Cortex of kidney (tissue), 1 donor: ENCODE measurements around the gene SAA4.
"Not testable (repeated sequence)": the region's sequence is repeated elsewhere in the genome, so short reads cannot be mapped to it uniquely, and the experiment has no call there.

Experiments
- DNase-seq: peaks from one replicate; lab custom pipeline; 2025; lab: John Stamatoyannopoulos, UW

The SAA4 gene

DNA sequence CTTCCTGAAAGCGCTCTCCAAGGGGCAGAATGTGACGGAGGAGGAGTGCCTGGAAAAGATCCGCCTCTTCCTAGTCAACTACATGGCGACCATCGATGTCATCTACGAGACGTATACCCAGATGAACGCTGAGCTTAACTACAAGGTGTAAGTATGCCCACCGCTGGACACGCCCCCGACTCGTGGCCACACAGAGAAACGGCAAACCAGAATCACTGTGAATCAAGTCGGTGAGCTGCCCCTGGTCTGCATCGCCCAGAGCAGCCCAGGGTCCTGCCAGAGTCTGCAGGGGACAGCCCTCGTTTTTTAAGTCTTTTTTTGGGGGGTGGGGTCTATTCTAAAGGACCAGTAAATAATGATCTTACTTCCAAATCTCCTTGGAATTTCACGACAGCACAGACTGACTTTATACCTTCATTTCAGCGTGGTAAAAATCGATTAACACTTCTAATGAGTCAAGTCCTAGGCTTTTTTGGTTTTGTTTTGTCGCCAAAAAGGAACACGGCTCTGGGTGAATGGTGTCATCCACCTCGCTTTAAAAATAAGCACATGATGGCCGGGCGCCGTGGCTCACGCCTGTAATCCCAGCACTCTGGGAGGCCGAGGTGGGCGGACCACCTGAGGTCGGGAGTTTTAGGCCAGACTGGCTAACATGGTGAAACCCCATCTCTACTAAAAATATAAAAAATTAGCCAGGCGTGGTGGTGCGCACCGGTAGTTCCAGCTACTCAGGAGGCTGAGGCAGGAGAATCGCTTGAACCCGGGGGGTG, 46.9 kb downstream of the SAA4 start:
- DNase-seq: not testable (repeated sequence)

DNA sequence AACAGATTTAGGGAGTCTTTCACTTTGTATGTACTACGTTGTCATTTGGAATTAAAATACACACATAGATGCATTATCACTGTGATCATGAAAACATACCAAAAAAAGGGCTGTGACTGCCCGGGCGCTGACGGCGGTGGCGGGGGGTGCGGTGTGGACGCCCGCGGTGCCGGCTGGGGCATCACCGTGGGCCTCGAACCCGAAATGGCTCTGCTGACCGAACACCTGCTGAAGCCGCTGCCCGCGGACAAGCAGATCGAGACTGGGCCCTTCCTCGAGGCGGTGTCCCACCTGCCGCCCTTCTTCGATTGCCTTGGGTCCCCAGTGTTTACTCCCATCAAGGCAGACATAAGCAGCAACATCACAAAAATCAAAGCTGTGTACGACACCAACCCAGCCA, 47.8 kb downstream of the SAA4 start:
- DNase-seq: no peak
